HG03442 (cell line): ENCODE data around the gene SURF6.
"Not testable (repeated sequence)": the region's sequence is repeated elsewhere in the genome, so short reads cannot be mapped to it uniquely, and the experiment has no call there.

Source experiments
- ATAC-seq: cut with Tn5 transposase; IDR thresholded peaks from one replicate; pipeline ENCODE4 v1.9.1; 2021; ENCODE audit warnings: mild to moderate bottlenecking, moderate library complexity; ENCODE audit not compliant: unreplicated experiment

The SURF6 gene

GRCh38 chr9:133335924-133336811 is at the start of gene SURF6:
Gene SURF6, minus strand, starts transcription at chr9:133336188. Its CDS starts 56 bp downstream, at chr9:133336132.
- ATAC-seq, result peak; percentile 84

- ATAC-seq, result no peak
Observed at GRCh38 chr9:133385452-133385851, 49.5 kb upstream of the SURF6 start.

DNA sequence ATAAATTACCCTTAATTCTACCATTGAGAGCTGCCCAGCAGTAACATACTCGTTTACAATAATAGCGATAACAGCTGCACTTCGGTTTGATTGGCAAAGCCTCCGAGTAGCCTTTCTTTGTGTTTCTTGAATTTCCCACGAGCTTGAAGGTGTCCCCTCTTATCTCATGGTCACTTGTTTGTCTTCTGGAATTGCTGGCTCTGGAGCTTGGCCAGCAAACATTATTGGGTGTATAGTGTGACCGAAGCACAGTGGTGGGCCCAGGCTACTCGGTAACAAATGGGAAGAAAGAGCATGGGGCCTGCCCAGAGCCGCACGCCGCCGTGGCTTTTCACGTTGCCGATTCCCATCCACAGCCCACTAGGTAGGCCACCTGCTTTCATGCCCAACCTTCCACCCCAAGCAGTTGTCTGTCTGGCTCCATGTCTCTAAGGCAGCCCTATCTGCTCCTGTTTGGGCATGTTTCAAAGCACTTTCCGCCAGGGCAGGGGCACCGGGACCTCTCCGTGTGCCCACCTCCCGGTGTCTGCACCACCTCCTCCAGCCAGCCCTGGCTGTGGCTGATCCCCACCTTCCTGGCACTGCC is 48.8 kb upstream of the SURF6 start:
- no peak for ATAC-seq

DNA sequence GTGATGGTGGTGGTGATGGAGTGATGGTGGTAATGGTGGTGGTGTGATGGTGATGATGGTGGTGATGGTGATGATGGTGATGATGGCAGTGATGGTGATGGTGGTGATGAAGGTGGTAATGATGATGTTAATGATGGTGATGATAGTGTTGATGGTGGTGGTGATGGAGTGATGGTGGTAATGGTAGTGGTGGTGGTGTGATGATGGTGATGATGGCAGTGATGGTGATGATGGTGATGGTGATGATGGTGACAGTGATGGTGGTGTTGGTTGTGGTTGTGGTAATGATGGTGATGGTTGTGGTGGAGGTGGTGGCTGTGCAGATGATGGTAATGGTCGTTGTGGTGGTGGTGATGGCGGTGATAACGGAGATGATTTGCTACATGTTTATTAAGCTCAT is 47.5 kb upstream of the SURF6 start:
- ATAC-seq, result no peak

- ATAC-seq, result no peak
Observed at GRCh38 chr9:133382507-133383141, 46.6 kb upstream of the SURF6 start.

DNA sequence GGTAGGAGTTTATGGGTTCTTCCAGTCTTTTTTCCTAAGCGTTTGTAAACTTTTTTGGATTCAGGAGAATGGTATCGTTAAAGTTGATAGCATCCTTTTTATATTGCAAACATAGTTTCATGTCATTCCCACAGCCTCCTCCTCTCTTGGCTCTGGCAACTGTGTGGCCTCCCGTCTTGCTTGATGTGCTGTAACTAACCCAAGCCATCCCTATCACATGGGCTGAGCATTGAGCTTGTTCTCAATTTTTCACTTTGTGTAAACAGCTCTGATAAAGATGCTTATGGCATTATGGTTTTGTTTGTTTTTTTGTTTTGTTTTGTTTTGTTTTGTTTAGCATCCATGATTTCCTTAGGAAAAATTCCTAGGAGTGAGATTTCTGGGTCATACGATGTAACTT is 44.7 kb upstream of the SURF6 start:
- no peak for ATAC-seq

- no peak for ATAC-seq
Observed at GRCh38 chr9:133379153-133380086, 43.4 kb upstream of the SURF6 start.

GRCh38 chr9:133378408-133378962 is 42.5 kb upstream of the SURF6 start:
- no peak for ATAC-seq

DNA sequence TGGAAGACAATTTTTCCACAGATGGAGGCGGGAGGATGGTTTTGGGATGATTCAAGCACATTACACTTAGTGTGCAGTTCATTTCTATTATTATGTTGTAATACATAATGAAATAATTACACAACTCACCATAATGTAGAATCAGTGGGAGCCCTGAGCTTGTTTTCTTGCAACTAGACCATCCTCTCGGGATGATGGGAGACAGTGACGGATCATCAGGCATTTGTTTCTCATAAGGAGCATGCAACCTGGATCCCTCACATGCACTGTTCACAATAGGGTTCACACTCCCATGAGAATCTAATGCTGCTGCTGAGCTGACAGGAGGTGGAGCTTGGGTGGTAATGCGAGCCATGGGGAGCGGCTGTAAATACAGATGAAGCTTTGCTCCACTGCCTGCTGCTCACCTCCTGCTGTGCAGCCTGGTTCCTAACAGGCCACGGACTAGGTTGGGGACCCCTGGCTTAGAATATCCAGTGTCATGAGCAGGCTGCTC is 41.8 kb upstream of the SURF6 start:
- no peak for ATAC-seq

GRCh38 chr9:133377280-133377679 is 41.3 kb upstream of the SURF6 start:
- ATAC-seq, result not testable (repeated sequence)

GRCh38 chr9:133375724-133376654 is 40.0 kb upstream of the SURF6 start, which contains the start of the genes STKLD1 and SURF4:
Gene STKLD1, plus strand, starts transcription at chr9:133376366. Its CDS starts 108 bp downstream, at chr9:133376474.
Gene SURF4, minus strand, starts transcription at chr9:133376060. Its CDS starts 91 bp downstream, at chr9:133375969.
- peak; percentile 88 for ATAC-seq

GRCh38 chr9:133375116-133375723 is 39.2 kb upstream of the SURF6 start:
- peak; percentile 8 for ATAC-seq

DNA sequence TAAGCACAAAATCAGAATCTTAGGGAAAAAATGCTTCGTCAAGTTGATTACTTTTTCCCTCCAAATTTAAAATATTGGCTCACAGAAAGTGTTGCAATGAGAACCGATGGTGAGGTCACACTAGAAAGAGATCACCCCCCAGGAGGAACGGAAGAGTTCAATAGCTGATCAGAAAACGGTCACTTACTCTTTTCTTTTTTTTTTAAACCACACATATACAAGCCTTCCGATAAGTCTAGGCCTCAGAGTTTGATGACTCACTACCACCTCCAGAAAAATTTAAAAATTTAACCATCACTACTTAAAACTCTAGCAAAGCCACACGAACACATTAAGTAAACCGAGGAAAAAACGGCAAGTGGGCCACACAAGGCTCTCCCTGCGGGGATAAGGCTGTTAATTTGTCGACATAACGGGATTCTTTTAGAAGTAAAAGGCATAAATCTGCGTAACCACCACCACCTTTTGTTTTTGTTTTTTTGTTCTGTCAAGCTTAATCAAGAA is 38.7 kb upstream of the SURF6 start:
- no peak for ATAC-seq

GRCh38 chr9:133372144-133372543 is 36.2 kb upstream of the SURF6 start:
- ATAC-seq, result no peak

- ATAC-seq, result no peak
Observed at GRCh38 chr9:133371261-133371711, 35.3 kb upstream of the SURF6 start.

DNA sequence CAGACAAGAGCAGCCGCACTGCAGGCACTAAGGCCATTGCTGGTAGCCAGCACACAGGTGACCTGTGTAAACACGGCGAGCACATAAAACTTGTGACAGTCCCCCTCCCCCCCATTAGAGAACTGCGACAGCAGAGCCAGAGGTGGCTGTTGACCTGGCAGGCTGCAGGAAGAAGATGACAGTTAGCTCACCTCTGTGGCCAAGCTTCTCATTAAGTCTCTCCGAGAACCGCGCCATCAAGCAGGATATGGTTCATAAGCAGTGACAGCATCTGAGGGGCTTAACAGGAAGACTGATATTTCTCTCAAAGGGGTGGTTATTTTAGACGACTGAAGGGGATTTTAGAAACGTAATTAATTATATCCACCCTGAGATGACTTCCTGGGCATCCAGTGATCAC is 34.7 kb upstream of the SURF6 start:
- no peak for ATAC-seq

- no peak for ATAC-seq
Observed at GRCh38 chr9:133369933-133370332, 33.9 kb upstream of the SURF6 start.

- ATAC-seq, result no peak
Observed at GRCh38 chr9:133369422-133369821, 33.4 kb upstream of the SURF6 start.
